IMR-90 (cell line): ENCODE results near the gene CDC42EP3. TPM values are rescaled to one million over a fixed set of nuclear protein-coding genes. Genes with fewer than 3 reads are reported as not detected.

Experiments used
- ATAC-seq: fragments of 200-7000 bp; cut with Tn5 transposase; 2 replicates; pipeline ENCODE4 v1.9.1; 2020; ENCODE audit warnings: low read depth, mild to moderate bottlenecking, moderate library complexity
- BruUV-seq: library from RNA; stranded (reverse); fragments of 400-500 nt; replicated peaks from 2 replicates; lab custom pipeline; 2021; lab: Mats Ljungman, UMichigan
- CTCF ChIA-PET: fragments of 300-600 bp; formaldehyde crosslinking; extraction: SDS; loops from one replicate; lab custom pipeline; 2021; ENCODE audit warnings: antibody characterized with exemption; lab: Yijun Ruan, JAX
- POLR2A ChIA-PET: fragments of 300-600 bp; sonication (Branson Sonifier 250); formaldehyde crosslinking; loops from one replicate; lab custom pipeline; 2022; ENCODE audit warnings: antibody characterized with exemption; ENCODE audit not compliant: unreplicated experiment; lab: Charles Lee
- DNase-seq: peaks from one replicate; pipeline ENCODE4 v3.0.0; 2013
- H2AFZ ChIP-seq: replicated peaks from 2 replicates; pipeline ENCODE3; 2013; ENCODE audit warnings: low read length, mild to moderate bottlenecking; ENCODE audit not compliant: poor library complexity
- H2AK5ac ChIP-seq: 2 replicates; pipeline ENCODE4 v1.6.1; 2013; ENCODE audit warnings: low read depth, low read length, inconsistent platforms
- H2AK9ac ChIP-seq: replicated peaks from 2 replicates; pipeline ENCODE3; 2013; ENCODE audit warnings: mild to moderate bottlenecking, low read depth, low read length, moderate library complexity; ENCODE audit not compliant: poor library complexity
- H2BK120ac ChIP-seq: 2 replicates; pipeline ENCODE4 v1.6.1; 2013; ENCODE audit warnings: low read depth, low read length, inconsistent platforms
- H2BK15ac ChIP-seq: 3 replicates; pipeline ENCODE4 v1.6.1; 2013; ENCODE audit warnings: low read depth, low read length, inconsistent platforms
- H2BK20ac ChIP-seq: 2 replicates; pipeline ENCODE4 v1.6.1; 2013; ENCODE audit warnings: low read depth, mild to moderate bottlenecking, inconsistent platforms, low read length, moderate library complexity
- H2BK5ac ChIP-seq: 2 replicates; pipeline ENCODE4 v1.6.1; 2013; ENCODE audit warnings: mild to moderate bottlenecking, low read depth, low read length, inconsistent platforms; ENCODE audit not compliant: poor library complexity, severe bottlenecking
- H3K14ac ChIP-seq: replicated peaks from 2 replicates; pipeline ENCODE4 v1.6.1; 2013; ENCODE audit warnings: low read depth, low read length, inconsistent platforms
- H3K18ac ChIP-seq: 2 replicates; pipeline ENCODE4 v1.6.1; 2013; ENCODE audit warnings: low read depth, low read length, control low read depth
- H3K23ac ChIP-seq: 2 replicates; pipeline ENCODE4 v1.6.1; 2013; ENCODE audit warnings: low read depth, low read length, inconsistent platforms
- H3K27ac ChIP-seq: 2 replicates; pipeline ENCODE4 v1.5.1; 2013; ENCODE audit warnings: mild to moderate bottlenecking, control low read depth, low read length; ENCODE audit not compliant: insufficient read depth
- H3K27me3 ChIP-seq: 2 replicates; pipeline ENCODE4 v1.6.1; 2013; ENCODE audit warnings: low read length; ENCODE audit not compliant: control insufficient read depth, insufficient read depth
- H3K36me3 ChIP-seq: 2 replicates; pipeline ENCODE4 v1.6.1; 2013; ENCODE audit warnings: low read length, mixed read lengths; ENCODE audit not compliant: control insufficient read depth, insufficient read depth
- H3K4ac ChIP-seq: 2 replicates; pipeline ENCODE4 v1.6.1; 2013; ENCODE audit warnings: low read depth, low read length, inconsistent platforms
- H3K4me1 ChIP-seq: 2 replicates; pipeline ENCODE4 v1.6.1; 2013; ENCODE audit warnings: low read length, mixed read lengths; ENCODE audit not compliant: control insufficient read depth, insufficient read depth
- H3K4me2 ChIP-seq: 2 replicates; pipeline ENCODE4 v1.6.1; 2013; ENCODE audit warnings: low read depth, mild to moderate bottlenecking, control low read depth, low read length, moderate library complexity
- H3K4me3 ChIP-seq: 2 replicates; pipeline ENCODE4 v1.5.1; 2013; ENCODE audit warnings: low read depth, mild to moderate bottlenecking, control low read depth, low read length, moderate library complexity; ENCODE audit not compliant: insufficient read depth
- H3K56ac ChIP-seq: 2 replicates; pipeline ENCODE4 v1.6.1; 2013; ENCODE audit warnings: low read length, inconsistent platforms; ENCODE audit not compliant: insufficient read depth; ENCODE audit errors: extremely low read depth
- H3K79me1 ChIP-seq, 2 experiments: 2 replicates each; pipeline ENCODE4 v1.6.1; 2013; ENCODE audit warnings: low read length in 2 of 2, inconsistent platforms in 1 of 2, low read depth in 1 of 2
- H3K9ac ChIP-seq: 2 replicates; pipeline ENCODE4 v1.6.1; 2013; ENCODE audit warnings: low read depth, low read length, control low read depth
- H3K9me1 ChIP-seq: 2 replicates; pipeline ENCODE4 v1.6.1; 2013; ENCODE audit warnings: low read length, inconsistent platforms; ENCODE audit not compliant: insufficient read depth
- H3K9me3 ChIP-seq: 2 replicates; pipeline ENCODE4 v1.6.1; 2013; ENCODE audit warnings: low read length; ENCODE audit not compliant: control insufficient read depth, insufficient read depth
- H4K20me1 ChIP-seq: 2 replicates; pipeline ENCODE4 v1.6.1; 2013; ENCODE audit warnings: low read length, inconsistent platforms; ENCODE audit not compliant: insufficient read depth
- H4K5ac ChIP-seq: 2 replicates; pipeline ENCODE4 v1.6.1; 2013; ENCODE audit warnings: mild to moderate bottlenecking, low read depth, low read length, control low read depth
- H4K8ac ChIP-seq, 2 experiments: 2 replicates each; pipeline ENCODE4 v1.6.1; 2013; ENCODE audit warnings: low read depth in 2 of 2, low read length in 2 of 2, control low read depth in 1 of 2, inconsistent platforms in 1 of 2
- H4K91ac ChIP-seq: 2 replicates; pipeline ENCODE4 v1.6.1; 2013; ENCODE audit warnings: low read depth, low read length, inconsistent platforms; ENCODE audit not compliant: insufficient read depth
- BHLHE40 ChIP-seq: fragments of 150-350 bp; IDR thresholded peaks from 2 replicates; pipeline ENCODE4 v1.6.1; 2016; ENCODE audit warnings: mild to moderate bottlenecking, low read depth, low read length
- NFE2L2 ChIP-seq: fragments of 150-350 bp; IDR thresholded peaks from 2 replicates; pipeline ENCODE4 v1.6.1; 2016; ENCODE audit warnings: low read depth, mild to moderate bottlenecking, low read length
- POLR2A ChIP-seq: IDR thresholded peaks from 2 replicates; pipeline ENCODE4 v1.6.1; 2012; ENCODE audit warnings: mild to moderate bottlenecking, low read depth, low read length
- RAD21 ChIP-seq: IDR thresholded peaks from 2 replicates; pipeline ENCODE4 v1.6.1; 2012; ENCODE audit warnings: low read length, improper control_type of control experiment
- RCOR1 ChIP-seq: IDR thresholded peaks from 2 replicates; pipeline ENCODE4 v1.6.1; 2012; ENCODE audit warnings: mild to moderate bottlenecking, low read length, improper control_type of control experiment; ENCODE audit not compliant: insufficient replicate concordance
- SMC3 ChIP-seq: fragments of 150-350 bp; IDR thresholded peaks from 2 replicates; pipeline ENCODE4 v1.6.1; 2016; ENCODE audit warnings: low read depth, mild to moderate bottlenecking, antibody characterized with exemption, low read length, moderate library complexity
- WGBS, 2 experiments: methylation state at CpG; one replicate each; pipeline versions ENCODE4 v1.1.5 to v1.1.7; 2013; ENCODE audit warnings: missing lambda C conversion rate in 2 of 2; ENCODE audit not compliant: insufficient read length in 1 of 2; ENCODE audit errors: extremely low coverage in 2 of 2; 5-methylcytosine and 5-hydroxymethylcytosine counted together
- dilution Hi-C: fragments of 300-500 bp; cut with HindIII; formaldehyde crosslinking; loops from one replicate; pipeline ENCODE4 v1.14.3; 2018; ENCODE audit warnings: low sequenced_read_pairs; ENCODE audit not compliant: unreplicated experiment
- in situ Hi-C: fragments of 300-500 bp; cut with MboI; formaldehyde crosslinking; loops from 3 replicates; pipeline ENCODE4 v1.14.3; 2019; ENCODE audit warnings: low sequenced_read_pairs, inconsistent platforms, mixed read lengths
- intact Hi-C: fragments of 100-400 bp; cut with micrococcal nuclease; formaldehyde crosslinking; loops from 2 replicates; pipeline ENCODE4 v1.10.0; 2022
- polyA plus RNA-seq, 3 experiments: library from polyadenylated mRNA; depleted of rRNA; stranded (reverse); fragments of >200 nt; gene quantifications; 2 replicates each; pipeline ENCODE4 v1.2.3, GENCODE V29; 2012; ENCODE audit warnings: low replicate concordance in 1 of 3
- total RNA-seq: library from RNA; depleted of rRNA; stranded (reverse); fragments of >200 nt; gene quantifications from 2 replicates; pipeline ENCODE4 v1.2.3, GENCODE V29; 2012
- TF ChIP-seq, protein P1 (sequence below): conservative IDR thresholded peaks from 2 replicates; pipeline ENCODE4 v1.5.1; 2012; ENCODE audit warnings: mild to moderate bottlenecking, low read depth, low read length, improper control_type of control experiment

Gene CDC42EP3
- total and polyA plus RNA-seq, 2 of the 4 experiments (the other 2 are of a cell fraction): 167 to 193 TPM

DNA sequence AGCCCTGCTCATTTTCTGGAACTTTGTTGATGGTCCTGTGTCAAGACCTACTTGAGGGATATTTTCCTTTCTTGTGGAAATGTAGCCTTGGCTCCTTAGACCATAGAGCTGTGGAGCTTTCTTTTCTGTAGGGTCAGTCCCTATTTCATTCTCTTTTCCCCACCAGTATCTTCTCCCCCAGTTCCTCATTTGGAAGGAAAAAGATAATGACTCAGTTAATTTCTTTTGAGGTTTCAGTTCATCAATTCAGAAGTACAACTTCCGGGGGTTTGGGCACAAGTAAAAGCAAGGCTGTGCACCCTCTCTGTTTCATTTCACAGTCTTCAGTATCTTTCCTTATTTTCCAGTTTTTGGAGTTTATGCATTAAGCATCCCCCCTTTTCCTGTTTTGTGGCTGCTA lies 70.7 kb downstream of the CDC42EP3 start:
- CTCF ChIA-PET: no interaction called here
- POLR2A ChIA-PET: no interaction called here
- in situ Hi-C loops: no loop called here

More for the DNA sequence above, 70.7 kb downstream of the CDC42EP3 start:
- H3K79me1 ChIP-seq: no peaks in the 10 kb centered on the region
- intact Hi-C loops: no loop called here
- H3K56ac ChIP-seq: no peak overlapping the region
- H3K36me3 ChIP-seq: no peaks in the 10 kb centered on the region
- no peaks in the 10 kb centered on the region for H3K27me3 ChIP-seq
- H2AFZ ChIP-seq: no peak overlapping the region
- no peak overlapping the region for H3K27ac ChIP-seq
- H3K4ac ChIP-seq: no peak overlapping the region
- H2AK9ac ChIP-seq: no peak overlapping the region
- H3K9me1 ChIP-seq: peaks cover 4% of the 10 kb centered on the region; the same call in 1 of the 2 replicates
- H4K91ac ChIP-seq: no peak overlapping the region
- H3K4me3 ChIP-seq: no peak overlapping the region
- no peak overlapping the region for H2BK5ac ChIP-seq
- H2BK120ac ChIP-seq: no peak overlapping the region
- no CpG with 5 or more reads among the region's 1 CpG for WGBS, 2 experiments
- no peak overlapping the region for H3K4me2 ChIP-seq
- H3K9ac ChIP-seq: no peak overlapping the region
- no peak overlapping the region for H3K14ac ChIP-seq
- dilution Hi-C loops: no loop called here
- TF ChIP-seq NFE2L2 (no peak), RCOR1 (no peak), BHLHE40 (no peak), POLR2A (no peak), SMC3 (no peak), RAD21 (no peak)
- TF ChIP-seq, protein P1, sequence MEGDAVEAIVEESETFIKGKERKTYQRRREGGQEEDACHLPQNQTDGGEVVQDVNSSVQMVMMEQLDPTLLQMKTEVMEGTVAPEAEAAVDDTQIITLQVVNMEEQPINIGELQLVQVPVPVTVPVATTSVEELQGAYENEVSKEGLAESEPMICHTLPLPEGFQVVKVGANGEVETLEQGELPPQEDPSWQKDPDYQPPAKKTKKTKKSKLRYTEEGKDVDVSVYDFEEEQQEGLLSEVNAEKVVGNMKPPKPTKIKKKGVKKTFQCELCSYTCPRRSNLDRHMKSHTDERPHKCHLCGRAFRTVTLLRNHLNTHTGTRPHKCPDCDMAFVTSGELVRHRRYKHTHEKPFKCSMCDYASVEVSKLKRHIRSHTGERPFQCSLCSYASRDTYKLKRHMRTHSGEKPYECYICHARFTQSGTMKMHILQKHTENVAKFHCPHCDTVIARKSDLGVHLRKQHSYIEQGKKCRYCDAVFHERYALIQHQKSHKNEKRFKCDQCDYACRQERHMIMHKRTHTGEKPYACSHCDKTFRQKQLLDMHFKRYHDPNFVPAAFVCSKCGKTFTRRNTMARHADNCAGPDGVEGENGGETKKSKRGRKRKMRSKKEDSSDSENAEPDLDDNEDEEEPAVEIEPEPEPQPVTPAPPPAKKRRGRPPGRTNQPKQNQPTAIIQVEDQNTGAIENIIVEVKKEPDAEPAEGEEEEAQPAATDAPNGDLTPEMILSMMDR: no peak
- H4K5ac ChIP-seq: no peak overlapping the region
- no peak overlapping the region for H3K23ac ChIP-seq
- no peaks in the 10 kb centered on the region for H3K9me3 ChIP-seq
- H4K20me1 ChIP-seq: no peaks in the 10 kb centered on the region
- no peak overlapping the region; the same call in 2 of the 3 replicates for H2BK15ac ChIP-seq
- peaks cover 9% of the 10 kb centered on the region for H3K4me1 ChIP-seq
- no TSS peak for BruUV-seq
- DNase-seq (no peak), ATAC-seq (no peak)
- no peak overlapping the region for H2BK20ac ChIP-seq
- no peak overlapping the region; a peak in 1 of 4 replicates for H4K8ac ChIP-seq
- no peak overlapping the region for H2AK5ac ChIP-seq
- peak overlapping the region; percentile 45; the same call in 1 of the 2 replicates for H3K18ac ChIP-seq
